AG04449 (cell line): ENCODE measurements around the gene GPR55.

Experiments
- CTCF ChIA-PET: fragments of 350-600 bp; formaldehyde crosslinking; extraction: SDS; loops from one replicate; lab custom pipeline; 2021; ENCODE audit warnings: antibody characterized with exemption; lab: Yijun Ruan, JAX
- POLR2A ChIA-PET: fragments of 400-600, 350-600 bp; formaldehyde crosslinking; extraction: SDS; loops from one replicate; lab custom pipeline; 2020; ENCODE audit warnings: antibody characterized with exemption, inconsistent platforms; lab: Yijun Ruan, JAX
- DNase-seq: peaks from one replicate; pipeline ENCODE4 v3.0.0-alpha.2; 2010; ENCODE audit warnings: low read depth, low spot score
- H3K4me3 ChIP-seq: 2 replicates; pipeline ENCODE4 v1.5.1; 2011; ENCODE audit warnings: low read depth, mild to moderate bottlenecking, control low read depth, low read length
- CTCF ChIP-seq: IDR thresholded peaks from one replicate; pipeline ENCODE4 v1.5.1; 2011; ENCODE audit warnings: mild to moderate bottlenecking, moderate library complexity, low read length, control low read depth, inconsistent platforms; ENCODE audit not compliant: insufficient read depth; ENCODE audit errors: missing control alignments

GPR55 gene

GRCh38 chr2:230916218-230916617 lies 8.8 kb downstream of the GPR55 start:
- DNase-seq = no peak
- POLR2A ChIA-PET = no interaction called here
- H3K4me3 ChIP-seq = no peak overlapping the region
- TF ChIP-seq CTCF = no peak
- CTCF ChIA-PET = no interaction called here

GRCh38 chr2:230915319-230915718 lies 9.7 kb downstream of the GPR55 start:
- H3K4me3 ChIP-seq = no peak overlapping the region
- TF ChIP-seq CTCF = no peak
- CTCF ChIA-PET = interaction anchor here (2.1 kb wide), 1 partner anchor 73 kb away, joined by 5 read pairs; no protein-coding TSS in a partner anchor
- no peak for DNase-seq
- POLR2A ChIA-PET = no interaction called here

DNA sequence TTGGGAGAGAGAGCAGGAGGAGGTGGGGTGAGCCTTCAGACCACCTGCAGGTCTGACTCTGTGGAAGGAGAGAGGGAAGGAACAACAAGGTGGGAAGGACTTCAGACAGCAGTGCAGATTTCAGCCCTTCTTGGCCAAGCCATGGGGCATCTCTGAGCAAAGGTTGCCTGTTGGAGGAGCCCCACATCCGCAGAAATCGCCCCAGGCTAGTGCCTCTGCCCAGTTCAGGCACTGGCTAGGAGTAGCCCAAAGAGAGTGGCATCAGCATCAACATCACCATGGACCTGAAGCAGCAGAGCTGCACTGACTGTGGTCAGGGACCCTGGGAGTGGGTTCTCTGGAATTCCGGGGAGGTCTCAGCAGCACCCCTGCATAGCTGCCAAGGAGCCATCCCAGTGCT lies 10.2 kb downstream of the GPR55 start:
- no peak for TF ChIP-seq CTCF
- DNase-seq = no peak
- ChIA-PET POLR2A (no interaction called here), CTCF (interaction anchor here (2.1 kb wide), 1 partner anchor 73 kb away, joined by 5 read pairs; no protein-coding TSS in a partner anchor)
- H3K4me3 ChIP-seq = no peak overlapping the region

DNA sequence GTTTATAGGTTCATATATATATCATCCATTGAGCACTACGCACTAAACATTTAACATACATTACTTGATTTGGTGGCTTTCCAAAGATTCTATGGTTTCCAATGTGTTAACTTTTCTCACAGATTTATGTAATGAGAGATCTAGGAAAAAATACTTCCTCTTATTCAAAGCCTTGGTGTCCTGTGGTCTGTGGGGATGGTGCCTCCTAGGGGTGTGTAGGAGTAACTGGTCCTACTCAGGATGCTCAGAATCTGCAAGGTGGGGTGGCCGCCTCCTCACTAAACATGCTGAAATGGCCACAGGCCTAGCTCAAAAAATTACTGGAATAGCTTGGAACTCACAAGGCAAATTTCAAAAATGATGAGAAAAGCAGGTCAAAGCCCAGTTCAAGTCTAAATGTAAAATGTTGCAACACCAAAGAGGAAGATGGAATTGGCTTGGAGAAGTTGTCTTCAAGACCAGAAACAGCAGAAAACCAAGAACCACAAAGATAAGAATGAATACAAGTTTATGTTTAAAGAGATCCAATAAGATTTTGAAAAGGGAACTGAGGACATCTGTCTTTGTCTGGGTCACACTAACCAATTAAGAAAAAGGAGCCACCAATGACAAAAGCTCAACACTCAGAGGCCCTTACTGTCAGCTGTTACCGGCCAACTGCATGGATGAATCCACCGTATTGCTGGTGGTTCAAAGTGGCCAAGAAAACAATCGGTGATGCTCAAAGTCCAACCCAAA lies 11.5 kb downstream of the GPR55 start:
- TF ChIP-seq CTCF = peak; percentile 0
- DNase-seq = no peak
- CTCF ChIA-PET = interaction anchor here (0.7 to 3.0 kb wide), 9 partner anchors 10 to 139 kb away, joined by 3 to 17 read pairs (median 3); no protein-coding TSS in a partner anchor
- POLR2A ChIA-PET = no interaction called here
- H3K4me3 ChIP-seq = no peak overlapping the region

DNA sequence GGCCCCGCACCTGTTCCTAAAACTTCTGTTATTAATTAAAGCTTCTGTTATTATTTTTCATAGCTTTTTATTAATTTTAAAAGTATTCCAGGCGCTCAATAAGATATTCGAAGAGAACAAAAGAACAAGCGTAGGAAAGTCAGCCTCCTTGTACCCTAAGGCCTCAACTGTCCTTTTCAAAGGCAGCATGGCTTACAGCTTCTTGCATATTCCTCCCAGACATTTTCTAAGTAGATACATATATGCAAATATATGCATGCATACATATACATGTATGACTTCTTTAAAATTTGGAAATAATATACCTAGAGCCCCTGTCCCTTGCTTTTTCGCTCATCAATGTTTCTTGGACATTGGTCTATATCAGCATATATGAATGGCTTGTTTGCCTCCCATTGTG lies 12.3 kb downstream of the GPR55 start:
- H3K4me3 ChIP-seq = no peak overlapping the region
- no peak for DNase-seq
- CTCF ChIA-PET = interaction anchor here (0.9 to 3.0 kb wide), 6 partner anchors 9 to 140 kb away, joined by 3 to 17 read pairs (median 4); no protein-coding TSS in a partner anchor
- POLR2A ChIA-PET = no interaction called here
- no peak for TF ChIP-seq CTCF

DNA sequence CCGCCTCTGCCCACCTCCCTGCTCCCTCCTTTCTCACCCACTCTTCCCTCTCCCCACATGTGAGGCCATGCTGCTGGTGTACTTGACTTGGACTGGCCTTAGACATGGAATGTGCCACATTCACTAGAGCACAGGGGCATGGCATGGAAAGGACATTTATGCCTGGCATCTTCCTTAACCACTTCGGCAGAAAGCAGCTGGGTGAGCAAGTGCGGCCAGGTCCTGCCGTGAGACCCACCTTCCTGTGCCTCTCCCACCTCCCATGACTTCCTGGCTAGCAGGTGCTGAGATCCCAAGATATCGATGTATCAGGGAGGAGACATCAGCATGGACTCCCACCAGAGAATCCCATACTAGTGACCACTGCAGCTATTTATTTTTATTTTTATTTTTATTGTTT lies 13.0 kb downstream of the GPR55 start:
- no peak overlapping the region for H3K4me3 ChIP-seq
- CTCF ChIA-PET = interaction anchor here (1.1 to 3.0 kb wide), 5 partner anchors 8 to 141 kb away, joined by 3 to 17 read pairs (median 5); no protein-coding TSS in a partner anchor

More for the DNA sequence above, 13.0 kb downstream of the GPR55 start:
- TF ChIP-seq CTCF = no peak
- no peak for DNase-seq
- POLR2A ChIA-PET = no interaction called here
